Mucosa of stomach (tissue), 1 donor: ENCODE data around the gene PSKH1.

Source experiments
- H3K27me3 ChIP-seq: one replicate; pipeline ENCODE4 v1.7.0; 2013; ENCODE audit warnings: mild to moderate bottlenecking, low read length; ENCODE audit not compliant: control insufficient read depth, insufficient read depth
- H3K36me3 ChIP-seq: one replicate; pipeline ENCODE4 v1.7.0; 2013; ENCODE audit warnings: low read length; ENCODE audit not compliant: control insufficient read depth, insufficient read depth
- H3K4me1 ChIP-seq: one replicate; pipeline ENCODE4 v1.7.0; 2013; ENCODE audit warnings: mild to moderate bottlenecking, low read length; ENCODE audit not compliant: control insufficient read depth, insufficient read depth
- H3K4me3 ChIP-seq: one replicate; pipeline ENCODE4 v1.7.0; 2013; ENCODE audit warnings: low read length
- H3K9ac ChIP-seq: one replicate; pipeline ENCODE4 v1.7.0; 2013; ENCODE audit warnings: mild to moderate bottlenecking, low read length, moderate library complexity
- H3K9me3 ChIP-seq: one replicate; pipeline ENCODE4 v1.7.0; 2013; ENCODE audit warnings: mild to moderate bottlenecking, low read length, moderate library complexity; ENCODE audit not compliant: control insufficient read depth
- donor health status: Pancreatic carcinoma.

Gene PSKH1

GRCh38 chr16:67892899-67893742 is at the start of gene PSKH1:
Gene PSKH1, plus strand, starts transcription at chr16:67893254. Its CDS starts 15,496 bp downstream, at chr16:67908750.
- no peaks in the 10 kb centered on the region for H3K27me3 ChIP-seq
- peak within 1 kb of the TSS; percentile 90 for H3K4me3 ChIP-seq
- H3K36me3 ChIP-seq = no peaks in the 10 kb centered on the region
- no peaks in the 10 kb centered on the region for H3K9me3 ChIP-seq
- peak within 1 kb of the TSS; percentile 96 for H3K9ac ChIP-seq
- peaks cover 21% of the 10 kb centered on the region for H3K4me1 ChIP-seq

- Histone ChIP-seq H3K9ac (peak overlapping the region; percentile 86), H3K9me3 (no peaks in the 10 kb centered on the region), H3K4me1 (peaks cover 48% of the 10 kb centered on the region), H3K4me3 (peak overlapping the region; percentile 82), H3K36me3 (no peaks in the 10 kb centered on the region), H3K27me3 (no peaks in the 10 kb centered on the region)
Measured at GRCh38 chr16:67843343-67843765, 49.7 kb upstream of the PSKH1 start.

GRCh38 chr16:67844497-67844896 is 48.6 kb upstream of the PSKH1 start:
- Histone ChIP-seq H3K27me3 (no peaks in the 10 kb centered on the region), H3K36me3 (no peaks in the 10 kb centered on the region), H3K9me3 (no peaks in the 10 kb centered on the region), H3K4me3 (no peak overlapping the region), H3K9ac (no peak overlapping the region), H3K4me1 (peaks cover 48% of the 10 kb centered on the region)

GRCh38 chr16:67845291-67846062 is 47.6 kb upstream of the PSKH1 start:
- peaks cover 48% of the 10 kb centered on the region for H3K4me1 ChIP-seq
- H3K9ac ChIP-seq = peak overlapping the region; percentile 88
- no peak overlapping the region for H3K4me3 ChIP-seq
- H3K9me3 ChIP-seq = no peaks in the 10 kb centered on the region
- no peaks in the 10 kb centered on the region for H3K36me3 ChIP-seq
- H3K27me3 ChIP-seq = no peaks in the 10 kb centered on the region

- Histone ChIP-seq H3K4me3 (peak overlapping the region; percentile 84), H3K9ac (peak overlapping the region; percentile 88), H3K9me3 (no peaks in the 10 kb centered on the region), H3K27me3 (no peaks in the 10 kb centered on the region), H3K36me3 (no peaks in the 10 kb centered on the region), H3K4me1 (peaks cover 48% of the 10 kb centered on the region)
Measured at GRCh38 chr16:67846063-67846319, 47.1 kb upstream of the PSKH1 start.

- Histone ChIP-seq H3K4me1 (peaks cover 45% of the 10 kb centered on the region), H3K4me3 (peak within 1 kb of the TSS; percentile 84), H3K27me3 (no peaks in the 10 kb centered on the region), H3K36me3 (no peaks in the 10 kb centered on the region), H3K9me3 (no peaks in the 10 kb centered on the region), H3K9ac (peak within 1 kb of the TSS; percentile 92)
Measured at GRCh38 chr16:67846320-67847063, 46.6 kb upstream of the PSKH1 start, which contains the start of gene NUTF2. Gene NUTF2, plus strand, starts transcription at chr16:67846933. Its CDS starts 18,198 bp downstream, at chr16:67865131.

GRCh38 chr16:67847064-67847861 is 45.8 kb upstream of the PSKH1 start, which contains the start of gene CENPT:
Gene CENPT, minus strand, starts transcription at chr16:67847693. Its CDS starts 13,834 bp downstream, at chr16:67833859.
- peak within 1 kb of the TSS; percentile 92 for H3K9ac ChIP-seq
- H3K36me3 ChIP-seq = no peaks in the 10 kb centered on the region
- peak within 1 kb of the TSS; percentile 84 for H3K4me3 ChIP-seq
- no peaks in the 10 kb centered on the region for H3K9me3 ChIP-seq
- H3K27me3 ChIP-seq = no peaks in the 10 kb centered on the region
- peaks cover 42% of the 10 kb centered on the region for H3K4me1 ChIP-seq

GRCh38 chr16:67848118-67848517 is 44.9 kb upstream of the PSKH1 start:
- Histone ChIP-seq H3K4me3 (peak overlapping the region; percentile 84), H3K9me3 (no peaks in the 10 kb centered on the region), H3K27me3 (no peaks in the 10 kb centered on the region), H3K9ac (peak overlapping the region; percentile 92), H3K36me3 (no peaks in the 10 kb centered on the region), H3K4me1 (peaks cover 41% of the 10 kb centered on the region)

- no peaks in the 10 kb centered on the region for H3K36me3 ChIP-seq
- no peak overlapping the region for H3K4me3 ChIP-seq
- peaks cover 23% of the 10 kb centered on the region for H3K4me1 ChIP-seq
- no peak overlapping the region for H3K9ac ChIP-seq
- H3K9me3 ChIP-seq = no peaks in the 10 kb centered on the region
- H3K27me3 ChIP-seq = no peaks in the 10 kb centered on the region
Measured at GRCh38 chr16:67853670-67854069, 39.4 kb upstream of the PSKH1 start.

GRCh38 chr16:67855789-67856188 is 37.3 kb upstream of the PSKH1 start:
- no peak overlapping the region for H3K9ac ChIP-seq
- H3K36me3 ChIP-seq = no peaks in the 10 kb centered on the region
- H3K4me1 ChIP-seq = peaks cover 31% of the 10 kb centered on the region
- no peaks in the 10 kb centered on the region for H3K27me3 ChIP-seq
- H3K4me3 ChIP-seq = no peak overlapping the region
- no peaks in the 10 kb centered on the region for H3K9me3 ChIP-seq

- no peaks in the 10 kb centered on the region for H3K27me3 ChIP-seq
- H3K4me1 ChIP-seq = peaks cover 44% of the 10 kb centered on the region
- no peaks in the 10 kb centered on the region for H3K9me3 ChIP-seq
- no peak overlapping the region for H3K4me3 ChIP-seq
- peak overlapping the region; percentile 14 for H3K9ac ChIP-seq
- no peaks in the 10 kb centered on the region for H3K36me3 ChIP-seq
Measured at GRCh38 chr16:67856927-67857546, 36.0 kb upstream of the PSKH1 start.
